Measurements from ENCODE around the gene SH3BP4. TPM values are rescaled to one million over a fixed set of nuclear protein-coding genes. Genes with fewer than 3 reads are reported as not detected.

Gene SH3BP4
- total and polyA plus RNA-seq, 10 of the 15 experiments (the other 5 are each of a cell fraction or from before 2014, with no cell fraction given), result 0.03 to 0.36 TPM; not detected in 8

GRCh38 chr2:234988491-234988890 is 36.7 kb downstream of the SH3BP4 start:
- ChIA-PET POLR2A (no interaction called here), CTCF (no interaction called here), RAD21 (ENCODE audit: unreplicated experiment) (no interaction called here), SMC1A (ENCODE audit: uncharacterized antibody, unreplicated experiment) (no interaction called here)
- no peak overlapping the region for H3K4me3 ChIP-seq
- TF ChIP-seq HSF1 (IDR thresholded peaks at IDR 0.05; ENCODE audit: low read depth, low read length) (no peak), BACH1 (IDR thresholded peaks at IDR 0.05; ENCODE audit: borderline replicate concordance) (no peak), TCF3 (IDR thresholded peaks at IDR 0.05; ENCODE audit: borderline replicate concordance, insufficient read depth, low read depth, low read length) (no peak), NKRF (conservative IDR thresholded peaks at IDR 0.05) (no peak), FOS (IDR thresholded peaks at IDR 0.05; ENCODE audit: borderline replicate concordance, extremely low read depth, insufficient read length) (no peak), YBX1 (IDR thresholded peaks at IDR 0.05) (no peak)
- TF ChIP-seq, protein P1, sequence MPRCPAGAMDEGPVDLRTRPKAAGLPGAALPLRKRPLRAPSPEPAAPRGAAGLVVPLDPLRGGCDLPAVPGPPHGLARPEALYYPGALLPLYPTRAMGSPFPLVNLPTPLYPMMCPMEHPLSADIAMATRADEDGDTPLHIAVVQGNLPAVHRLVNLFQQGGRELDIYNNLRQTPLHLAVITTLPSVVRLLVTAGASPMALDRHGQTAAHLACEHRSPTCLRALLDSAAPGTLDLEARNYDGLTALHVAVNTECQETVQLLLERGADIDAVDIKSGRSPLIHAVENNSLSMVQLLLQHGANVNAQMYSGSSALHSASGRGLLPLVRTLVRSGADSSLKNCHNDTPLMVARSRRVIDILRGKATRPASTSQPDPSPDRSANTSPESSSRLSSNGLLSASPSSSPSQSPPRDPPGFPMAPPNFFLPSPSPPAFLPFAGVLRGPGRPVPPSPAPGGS (IDR thresholded peaks at IDR 0.05; ENCODE audit: borderline replicate concordance, insufficient read depth, low read depth, low read length, poor library complexity, severe bottlenecking), result no peak
- no peaks in the 10 kb centered on the region for H3K79me2 ChIP-seq (ENCODE audit: control insufficient read depth, insufficient read depth, low read length)
- WGBS (ENCODE audit: insufficient coverage, insufficient replicate concordance, low lambda C conversion rate, missing lambda C conversion rate), result 57% methylated on average over 14 of the region's 14 CpGs
- DNase-seq (ENCODE audit: low read depth, low spot score) (no peak), ATAC-seq (no peak), FAIRE-seq (no peak)
- no peaks in the 10 kb centered on the region for H3K27me3 ChIP-seq (replicated peaks in 1 of 2; ENCODE audit: control insufficient read depth in 2 of 2, insufficient read depth in 2 of 2, low read length in 1 of 2)
- intact Hi-C loops (cut with micrococcal nuclease; ENCODE audit: unreplicated experiment), result no loop called here
- BruUV-seq (replicated peaks), result no TSS peak
- H3K4me1 ChIP-seq (ENCODE audit: control insufficient read depth, insufficient read depth, low read length), result no peaks in the 10 kb centered on the region
- H4K20me1 ChIP-seq (ENCODE audit: control insufficient read depth, insufficient read depth), result no peaks in the 10 kb centered on the region
- no peak overlapping the region for H3K4me2 ChIP-seq (ENCODE audit: control insufficient read depth, insufficient read depth)
- in situ Hi-C loops (cut with MboI), result no loop called here
- no peaks in the 10 kb centered on the region for H3K36me3 ChIP-seq (ENCODE audit: control insufficient read depth in 2 of 2, insufficient read depth in 2 of 2, low read length in 1 of 2)
- no peak overlapping the region for H2AFZ ChIP-seq (ENCODE audit: control insufficient read depth, low read depth, low read length)
- H3K27ac ChIP-seq (ENCODE audit: control insufficient read depth, insufficient read depth), result no peak overlapping the region
- no peak overlapping the region for H3K9ac ChIP-seq (ENCODE audit: control insufficient read depth, insufficient read depth, low read length)
- H3K9me3 ChIP-seq (replicated peaks; ENCODE audit: control insufficient read depth, insufficient read depth, low read length), result no peaks in the 10 kb centered on the region; the same call in 2 of the 3 replicates

All from GM12878 (cell line).